ENCODE data around the gene CORO2B. TPM values are rescaled to one million over a fixed set of nuclear protein-coding genes. Genes with fewer than 3 reads are reported as not detected.

The CORO2B gene, protein sequence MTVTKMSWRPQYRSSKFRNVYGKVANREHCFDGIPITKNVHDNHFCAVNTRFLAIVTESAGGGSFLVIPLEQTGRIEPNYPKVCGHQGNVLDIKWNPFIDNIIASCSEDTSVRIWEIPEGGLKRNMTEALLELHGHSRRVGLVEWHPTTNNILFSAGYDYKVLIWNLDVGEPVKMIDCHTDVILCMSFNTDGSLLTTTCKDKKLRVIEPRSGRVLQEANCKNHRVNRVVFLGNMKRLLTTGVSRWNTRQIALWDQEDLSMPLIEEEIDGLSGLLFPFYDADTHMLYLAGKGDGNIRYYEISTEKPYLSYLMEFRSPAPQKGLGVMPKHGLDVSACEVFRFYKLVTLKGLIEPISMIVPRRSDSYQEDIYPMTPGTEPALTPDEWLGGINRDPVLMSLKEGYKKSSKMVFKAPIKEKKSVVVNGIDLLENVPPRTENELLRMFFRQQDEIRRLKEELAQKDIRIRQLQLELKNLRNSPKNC
- 1 to 10 TPM; 4.3 to 8.5 TPM for total RNA-seq

DNA sequence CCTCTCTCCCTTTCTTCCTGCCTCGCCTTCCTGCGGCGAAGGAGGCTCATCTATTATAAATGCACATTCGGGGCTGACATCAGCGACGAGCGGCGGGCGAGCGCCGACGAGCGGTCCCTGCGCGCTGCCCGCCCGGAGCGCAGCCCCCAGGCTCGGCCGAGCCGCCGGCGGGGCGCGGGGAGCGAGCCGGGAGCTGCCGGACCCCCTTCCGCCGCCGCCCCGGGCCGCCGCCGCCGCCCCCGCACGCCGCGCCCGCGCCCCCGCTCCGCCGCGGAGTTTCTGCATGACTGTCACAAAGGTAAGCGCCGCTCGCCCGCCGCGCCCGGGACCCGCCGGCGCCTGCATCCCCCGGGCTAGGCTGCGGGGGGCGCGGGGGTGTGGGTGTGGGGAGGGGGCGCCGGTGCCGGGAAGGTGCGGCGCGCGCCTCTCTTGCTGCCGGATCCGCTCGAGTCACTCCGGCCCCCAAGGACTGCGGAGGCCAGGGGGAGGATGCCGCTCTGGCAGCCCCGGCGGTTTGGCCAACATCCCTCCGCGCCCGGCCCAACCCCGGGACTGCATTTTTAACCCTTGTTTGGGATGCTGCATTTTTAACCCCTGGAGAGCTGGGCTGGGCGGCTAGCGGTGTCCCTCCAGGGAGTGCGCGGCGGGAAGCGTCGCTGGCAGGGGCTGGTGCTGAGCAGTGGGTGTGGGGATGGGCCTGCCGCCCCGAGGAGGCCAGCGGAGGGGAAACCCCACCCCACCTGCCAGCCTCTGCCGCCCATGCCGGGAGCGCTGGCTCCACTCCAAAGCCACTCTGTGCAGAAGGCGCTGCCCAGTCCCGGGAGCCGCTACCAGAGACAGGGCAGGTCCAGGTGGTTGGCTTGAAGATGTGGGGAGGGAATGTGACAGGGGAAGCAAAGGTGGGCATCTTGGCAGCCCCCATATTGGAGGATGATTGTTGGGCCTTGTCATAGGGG, at the start of gene CORO2B:
Gene CORO2B, plus strand, starts transcription at position 14 of the 956 bp plus-strand sequence. Its CDS starts 270 bp downstream, at position 284.
- ATAC-seq (ENCODE audit: insufficient number of reproducible peaks, low FRiP score, low read depth) (no peak), DNase-seq (ENCODE audit: low spot score) (no peak)
- Histone ChIP-seq H3K27me3 (replicated peaks; ENCODE audit: insufficient read depth) (no peaks in the 10 kb centered on the region), H3K4me1 (ENCODE audit: control insufficient read depth in 1 of 2, low read depth in 2 of 2) (peaks cover 6 to 47% of the 10 kb centered on the region in 2 donors), H3K4me3 (peak within 1 kb of the TSS; percentile 91), H3K36me3 (no peaks in the 10 kb centered on the region), H3K27ac (peak within 1 kb of the TSS; percentile 63), H3K9me3 (no peaks in the 10 kb centered on the region)
- TF ChIP-seq, protein P1, sequence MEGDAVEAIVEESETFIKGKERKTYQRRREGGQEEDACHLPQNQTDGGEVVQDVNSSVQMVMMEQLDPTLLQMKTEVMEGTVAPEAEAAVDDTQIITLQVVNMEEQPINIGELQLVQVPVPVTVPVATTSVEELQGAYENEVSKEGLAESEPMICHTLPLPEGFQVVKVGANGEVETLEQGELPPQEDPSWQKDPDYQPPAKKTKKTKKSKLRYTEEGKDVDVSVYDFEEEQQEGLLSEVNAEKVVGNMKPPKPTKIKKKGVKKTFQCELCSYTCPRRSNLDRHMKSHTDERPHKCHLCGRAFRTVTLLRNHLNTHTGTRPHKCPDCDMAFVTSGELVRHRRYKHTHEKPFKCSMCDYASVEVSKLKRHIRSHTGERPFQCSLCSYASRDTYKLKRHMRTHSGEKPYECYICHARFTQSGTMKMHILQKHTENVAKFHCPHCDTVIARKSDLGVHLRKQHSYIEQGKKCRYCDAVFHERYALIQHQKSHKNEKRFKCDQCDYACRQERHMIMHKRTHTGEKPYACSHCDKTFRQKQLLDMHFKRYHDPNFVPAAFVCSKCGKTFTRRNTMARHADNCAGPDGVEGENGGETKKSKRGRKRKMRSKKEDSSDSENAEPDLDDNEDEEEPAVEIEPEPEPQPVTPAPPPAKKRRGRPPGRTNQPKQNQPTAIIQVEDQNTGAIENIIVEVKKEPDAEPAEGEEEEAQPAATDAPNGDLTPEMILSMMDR (IDR thresholded peaks at IDR 0.05): no peak

DNA sequence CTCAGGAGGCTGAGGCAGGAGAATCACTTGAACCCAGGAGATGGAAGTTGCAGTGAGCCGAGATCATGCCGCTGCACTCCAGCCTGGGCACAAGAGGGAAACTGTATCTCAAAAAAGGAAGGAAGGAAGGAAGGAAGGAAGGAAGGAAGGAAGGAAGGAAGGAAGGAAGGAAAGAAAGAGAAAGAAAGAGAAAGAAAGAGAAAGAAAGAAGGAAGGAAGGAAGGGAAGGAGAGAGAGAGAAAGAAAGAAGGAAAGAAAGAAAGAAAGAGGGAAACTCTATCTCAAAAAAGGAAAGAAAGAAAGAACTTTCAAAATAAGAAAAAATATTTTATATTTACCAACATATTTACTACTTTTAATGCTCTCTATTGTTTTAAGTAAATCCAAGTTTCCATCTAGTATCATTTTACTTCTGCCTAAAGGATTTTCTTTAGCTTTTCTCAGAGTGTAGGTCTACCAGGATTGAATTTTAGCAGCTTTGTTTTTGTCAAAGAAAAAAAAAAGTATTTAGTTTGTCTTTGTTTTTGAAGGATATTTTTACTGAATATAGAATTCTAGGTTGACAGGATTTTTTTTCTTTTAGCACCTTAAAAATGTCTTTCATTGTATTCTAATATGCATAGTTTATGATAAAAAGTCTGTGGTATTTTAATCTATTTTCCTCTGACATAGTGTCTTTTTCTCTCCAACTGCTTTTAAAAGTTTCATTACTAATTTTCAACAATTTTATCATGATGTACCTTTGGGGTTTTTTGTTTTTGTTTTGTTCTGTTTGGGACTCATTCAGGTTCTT, 47.2 kb upstream of the CORO2B start:
- peaks cover 0 to 11% of the 10 kb centered on the region in 2 donors for H3K4me1 ChIP-seq (ENCODE audit: control insufficient read depth in 1 of 2, low read depth in 2 of 2)
- no peak overlapping the region for H3K27ac ChIP-seq
- TF ChIP-seq, protein P1 (IDR thresholded peaks at IDR 0.05): no peak
- no peak for ATAC-seq (ENCODE audit: insufficient number of reproducible peaks, low FRiP score, low read depth)
- no peaks in the 10 kb centered on the region for H3K36me3 ChIP-seq
- peaks cover 9% of the 10 kb centered on the region for H3K9me3 ChIP-seq
- H3K27me3 ChIP-seq (replicated peaks; ENCODE audit: insufficient read depth): no peaks in the 10 kb centered on the region
- no peak overlapping the region for H3K4me3 ChIP-seq
- DNase-seq (ENCODE audit: low spot score): no peak

DNA sequence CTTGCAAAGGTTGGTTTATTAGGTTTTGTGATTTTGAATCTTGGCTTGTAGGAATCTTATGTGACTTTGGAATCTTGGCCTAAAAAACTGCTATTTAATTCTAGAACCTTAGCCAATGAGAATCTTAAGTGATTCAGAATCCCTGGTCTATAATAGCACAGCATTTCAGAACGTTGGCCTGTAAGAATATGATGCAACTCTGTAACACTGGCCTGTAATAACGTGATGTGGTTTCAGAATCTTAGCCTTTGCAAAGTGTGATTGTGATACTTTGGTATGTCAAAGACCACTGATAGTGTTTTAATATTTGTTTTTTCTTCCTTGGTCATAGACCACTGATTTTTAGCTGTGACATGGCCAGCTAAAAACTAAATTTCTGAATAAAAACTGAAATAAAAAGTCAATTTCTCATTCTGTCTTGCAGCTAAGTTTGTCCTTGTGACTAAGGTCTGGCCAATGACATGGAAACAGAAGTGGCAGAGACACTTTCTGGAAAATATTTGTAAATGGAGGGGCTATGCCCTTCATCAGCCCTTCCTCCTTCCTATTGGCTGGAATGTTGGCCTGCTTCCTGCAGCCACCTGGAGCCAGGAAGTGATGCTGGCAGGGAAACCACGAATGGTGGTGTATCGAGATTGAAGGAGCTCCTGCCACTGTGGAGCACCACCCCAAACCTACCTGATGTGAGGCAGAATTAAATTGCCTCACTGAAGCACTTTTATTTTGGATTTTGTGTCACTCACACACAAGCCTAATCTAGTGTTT, 42.3 kb upstream of the CORO2B start:
- peak overlapping the region; percentile 72 to 84 for H3K27ac ChIP-seq
- DNase-seq (ENCODE audit: low spot score): no peak
- TF ChIP-seq, protein P1 (IDR thresholded peaks at IDR 0.05): no peak
- H3K36me3 ChIP-seq: no peaks in the 10 kb centered on the region
- peaks cover 6 to 21% of the 10 kb centered on the region in 2 donors for H3K4me1 ChIP-seq (ENCODE audit: control insufficient read depth in 1 of 2, low read depth in 2 of 2)
- peaks cover 9% of the 10 kb centered on the region for H3K9me3 ChIP-seq
- H3K27me3 ChIP-seq (replicated peaks; ENCODE audit: insufficient read depth): no peaks in the 10 kb centered on the region
- peak; percentile 85 for ATAC-seq (ENCODE audit: insufficient number of reproducible peaks, low FRiP score, low read depth)
- peak overlapping the region; percentile 30 for H3K4me3 ChIP-seq

DNA sequence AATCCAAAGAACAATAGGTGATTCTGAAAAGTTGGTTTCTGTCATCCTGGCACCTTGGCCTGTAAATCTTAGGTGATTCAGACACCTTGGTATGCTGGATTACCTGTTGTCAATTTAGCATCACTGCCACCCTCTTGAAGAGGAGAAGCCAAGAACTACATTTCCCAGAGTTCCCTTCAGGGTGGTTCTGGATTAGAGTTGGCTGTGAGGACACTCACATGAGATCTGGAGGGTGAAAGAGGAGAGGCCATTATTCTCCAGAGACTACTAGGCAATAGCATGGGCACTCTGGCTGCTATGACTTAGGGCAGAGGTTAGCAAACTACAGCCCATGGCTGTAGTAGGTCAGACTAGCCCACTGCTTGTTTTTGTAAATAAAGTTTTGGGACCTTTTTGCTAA, 41.7 kb upstream of the CORO2B start:
- no peaks in the 10 kb centered on the region for H3K36me3 ChIP-seq
- H3K27me3 ChIP-seq (replicated peaks; ENCODE audit: insufficient read depth): no peaks in the 10 kb centered on the region
- TF ChIP-seq, protein P1 (IDR thresholded peaks at IDR 0.05): no peak
- peak overlapping the region; percentile 72 to 84 for H3K27ac ChIP-seq
- ATAC-seq (ENCODE audit: insufficient number of reproducible peaks, low FRiP score, low read depth) (no peak), DNase-seq (ENCODE audit: low spot score) (no peak)
- H3K9me3 ChIP-seq: peaks cover 5% of the 10 kb centered on the region
- peaks cover 6 to 21% of the 10 kb centered on the region in 2 donors for H3K4me1 ChIP-seq (ENCODE audit: control insufficient read depth in 1 of 2, low read depth in 2 of 2)
- peak overlapping the region; percentile 30 for H3K4me3 ChIP-seq
